DMS53 treated with DMSO at 0.1 percent for 48 hours (cell line): Measurements from ENCODE around the gene NTMT1.

Source experiments
- DNase-seq: peaks from one replicate; lab custom pipeline; 2025; ENCODE audit not compliant: unreplicated experiment; lab: John Stamatoyannopoulos, UW

NTMT1 gene

GRCh38 chr9:129613520-129614175, 12.3 kb upstream of the NTMT1 start:
- no peak for DNase-seq

DNA sequence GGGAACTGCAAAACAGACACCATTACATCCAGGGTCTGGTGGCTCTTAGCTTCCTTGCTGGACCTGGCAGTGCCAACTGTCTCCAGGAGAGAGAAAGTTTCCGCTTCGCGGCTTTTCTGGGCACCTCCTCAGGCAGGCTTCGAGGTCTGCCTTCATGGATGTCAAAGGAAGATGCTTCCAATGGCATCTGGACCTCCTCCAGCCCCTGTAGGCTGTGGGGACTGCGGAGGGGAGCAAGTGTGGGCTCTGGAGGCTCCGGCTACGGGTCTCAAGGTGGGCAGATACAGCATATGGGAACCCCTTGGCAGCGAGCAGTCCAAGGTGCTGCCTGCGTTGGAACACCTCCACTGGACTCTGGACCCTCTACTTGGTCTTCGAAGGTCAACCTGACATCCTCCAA, 11.0 kb upstream of the NTMT1 start:
- DNase-seq, result no peak

DNA sequence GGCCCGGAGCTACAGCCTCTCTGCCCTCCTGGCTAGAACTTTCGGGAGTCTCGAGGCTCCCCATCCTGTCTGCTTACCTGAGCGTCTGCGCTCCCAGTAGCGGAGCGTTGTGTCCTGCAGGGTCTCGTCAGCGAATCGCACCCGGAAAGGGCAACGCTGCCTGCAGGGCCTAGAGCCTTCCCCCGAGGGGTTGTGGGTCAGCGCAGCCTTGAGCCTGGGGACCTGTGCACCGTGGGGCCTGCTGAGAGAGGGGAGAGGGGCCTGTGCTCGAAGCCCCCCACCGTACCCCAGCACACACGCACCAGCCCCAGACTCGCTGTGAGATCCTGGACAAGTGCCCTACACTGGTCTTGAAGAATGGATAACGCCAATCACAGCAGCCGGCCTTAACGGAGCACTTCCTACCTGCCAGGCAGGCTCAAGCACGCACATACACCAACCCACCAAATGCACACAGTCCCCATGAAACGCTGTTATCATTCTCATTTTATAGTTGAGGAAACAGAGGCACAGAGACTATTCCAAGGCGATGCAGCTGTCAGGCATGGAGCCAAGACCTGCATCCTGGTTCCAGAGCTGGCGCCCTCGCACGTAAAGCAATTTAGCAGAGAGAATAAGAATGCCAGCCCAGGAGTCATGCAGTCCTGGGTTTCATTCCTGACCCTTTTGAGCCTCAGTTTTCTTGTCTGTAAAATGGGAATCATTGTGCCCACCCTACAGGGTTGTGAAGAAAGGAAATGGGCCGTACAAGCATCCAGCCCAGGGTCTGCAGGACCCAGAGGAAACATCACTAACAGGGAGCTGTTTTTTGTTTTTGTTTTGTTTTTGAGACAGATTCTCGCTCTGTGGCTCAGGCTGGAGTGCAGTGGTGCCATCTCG, 10.3 kb upstream of the NTMT1 start:
- DNase-seq, result no peak

DNA sequence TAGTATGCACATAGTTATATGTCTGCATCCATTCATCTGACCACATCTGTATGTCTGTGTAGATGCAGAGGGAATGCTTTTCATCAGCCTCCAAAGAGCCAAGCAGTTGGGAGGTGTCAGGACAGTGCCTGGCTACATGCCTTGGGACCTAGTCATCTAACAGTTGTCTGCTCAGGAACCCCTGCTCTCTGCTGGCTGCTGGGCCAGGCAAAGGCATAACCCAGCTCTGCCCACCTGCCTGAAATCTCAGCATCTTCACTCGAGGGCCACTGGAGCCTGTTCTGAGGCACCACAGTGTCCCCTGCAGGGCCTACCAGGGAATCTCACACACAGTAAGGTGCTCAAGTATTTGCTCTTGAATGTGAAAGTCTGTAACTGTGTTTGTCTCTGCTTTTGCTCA, 8.8 kb upstream of the NTMT1 start:
- DNase-seq, result peak; percentile 55

- DNase-seq, result no peak
Observed at GRCh38 chr9:129619787-129620668, 5.9 kb upstream of the NTMT1 start.

DNA sequence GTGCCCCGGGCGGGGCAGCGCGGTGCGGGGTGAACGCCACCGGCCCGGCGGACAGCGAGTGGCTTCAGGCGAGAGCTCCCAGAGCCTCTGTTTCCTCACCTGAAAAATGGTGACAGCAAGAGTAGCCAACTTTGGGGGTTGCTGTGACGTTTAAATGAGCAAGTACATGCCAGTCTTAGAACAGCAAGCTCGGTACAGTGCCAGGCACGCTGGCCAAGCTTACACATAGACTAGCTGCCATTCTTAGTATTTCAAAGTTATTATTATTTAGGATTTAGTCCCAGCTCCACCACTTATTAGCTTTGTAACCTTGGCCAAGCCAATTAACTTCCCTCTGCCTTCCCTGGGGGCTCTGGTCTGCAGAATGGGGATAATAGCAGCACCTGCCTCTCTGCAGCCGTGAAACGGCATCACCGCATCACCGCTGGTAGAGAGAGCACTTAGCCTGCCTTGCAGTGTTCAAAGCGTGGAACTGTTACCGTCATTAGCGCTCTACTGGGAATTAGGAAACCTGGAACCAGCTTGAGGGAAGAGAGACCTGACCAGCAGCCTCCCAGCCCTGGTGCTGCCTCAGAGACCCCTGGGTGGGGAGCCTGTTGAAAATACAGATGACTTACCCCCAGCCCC, 5.2 kb upstream of the NTMT1 start, which contains the start of gene C9orf50:
TSS of gene C9orf50 (minus strand) at position 433 of the 627 bp plus-strand sequence. CDS start 527 bp downstream, outside the sequence.
- no peak for DNase-seq

DNA sequence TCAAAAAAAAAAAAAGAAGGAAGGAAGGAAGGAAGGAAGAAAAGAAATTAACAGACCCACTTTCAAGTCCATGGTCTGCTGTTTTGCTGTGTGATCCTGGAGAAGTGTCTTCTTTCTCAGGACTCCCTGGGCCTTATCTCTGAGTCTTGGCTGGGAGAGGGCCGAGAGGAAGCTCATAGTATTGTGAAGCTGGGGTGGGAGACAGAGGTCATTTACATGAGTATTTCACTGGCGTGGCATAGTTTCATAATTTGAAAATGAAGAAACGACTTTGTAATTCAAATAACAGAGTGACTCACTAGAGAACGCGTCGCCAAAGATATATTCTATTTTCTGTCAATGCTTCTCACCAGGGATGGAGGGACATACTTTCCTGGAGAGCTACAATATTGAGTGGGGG, 2.6 kb upstream of the NTMT1 start:
- DNase-seq, result no peak

- peak; percentile 23 for DNase-seq
Observed at GRCh38 chr9:129624168-129624759, 1.7 kb upstream of the NTMT1 start.

- peak; percentile 18 for DNase-seq
Observed at GRCh38 chr9:129624947-129625346, 1.0 kb upstream of the NTMT1 start.

DNA sequence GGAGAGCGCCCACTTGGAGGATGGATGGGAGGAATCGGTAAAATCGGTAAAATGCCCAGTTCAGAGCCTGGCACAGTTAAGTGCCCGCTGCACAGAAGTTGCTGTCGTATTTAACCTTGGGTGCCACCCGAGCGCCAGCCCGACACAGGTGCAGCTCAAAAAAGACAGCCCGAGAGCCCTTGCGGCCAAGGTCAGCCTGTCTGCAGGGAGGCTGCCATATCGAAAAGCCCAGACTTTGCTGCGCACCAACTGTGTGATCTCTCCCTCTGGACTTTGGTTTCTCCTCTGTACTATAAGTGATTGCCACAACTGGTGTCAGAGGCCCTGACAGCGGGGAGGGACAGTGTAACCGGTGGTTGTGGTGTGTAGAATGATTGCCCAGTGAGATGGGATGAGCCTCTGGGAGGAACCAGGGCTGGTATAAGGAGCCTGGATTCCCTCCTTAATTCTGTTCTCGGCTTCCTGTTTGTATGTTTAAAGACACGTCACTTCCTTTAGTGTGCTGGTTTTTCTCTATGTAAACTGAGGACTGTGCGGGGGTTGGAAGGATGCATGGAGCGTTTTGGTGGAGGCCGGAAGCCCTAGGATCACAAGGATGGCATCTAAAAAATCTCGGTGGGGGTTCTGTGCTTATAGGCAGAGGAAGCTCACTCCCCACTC, 792 bp downstream of the NTMT1 start:
- no peak for DNase-seq

- DNase-seq, result no peak
Observed at GRCh38 chr9:129627556-129628440, 1.8 kb downstream of the NTMT1 start.

- DNase-seq, result no peak
Observed at GRCh38 chr9:129628709-129629108, 2.7 kb downstream of the NTMT1 start.

DNA sequence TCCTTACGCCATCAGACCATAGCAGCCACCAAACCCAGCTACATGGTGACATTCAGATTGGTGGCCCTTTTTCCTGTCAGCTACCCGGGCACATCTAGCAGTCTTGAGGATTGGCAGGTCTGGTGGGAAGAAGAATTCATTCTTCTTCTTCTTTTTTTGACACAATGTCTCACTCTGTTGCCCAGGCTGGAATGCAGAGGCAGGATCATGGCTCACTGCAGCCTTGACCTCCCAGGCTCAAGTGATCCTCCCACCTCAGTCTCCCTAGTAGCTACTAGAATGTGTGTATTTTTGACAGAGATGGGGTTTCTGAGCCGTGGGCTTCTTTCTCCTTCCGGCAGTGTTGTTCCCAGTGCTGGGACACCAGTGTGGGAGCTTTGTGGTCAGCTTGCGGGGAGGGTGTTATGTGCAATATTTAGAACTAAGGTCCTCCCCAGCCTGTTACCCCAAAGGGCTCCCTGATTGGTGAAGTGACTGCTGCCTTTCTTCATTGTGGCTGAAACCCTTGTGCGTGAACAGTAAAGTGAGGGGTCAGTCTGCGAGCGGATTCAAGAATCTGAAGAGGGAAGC, 3.4 kb downstream of the NTMT1 start:
- no peak for DNase-seq

DNA sequence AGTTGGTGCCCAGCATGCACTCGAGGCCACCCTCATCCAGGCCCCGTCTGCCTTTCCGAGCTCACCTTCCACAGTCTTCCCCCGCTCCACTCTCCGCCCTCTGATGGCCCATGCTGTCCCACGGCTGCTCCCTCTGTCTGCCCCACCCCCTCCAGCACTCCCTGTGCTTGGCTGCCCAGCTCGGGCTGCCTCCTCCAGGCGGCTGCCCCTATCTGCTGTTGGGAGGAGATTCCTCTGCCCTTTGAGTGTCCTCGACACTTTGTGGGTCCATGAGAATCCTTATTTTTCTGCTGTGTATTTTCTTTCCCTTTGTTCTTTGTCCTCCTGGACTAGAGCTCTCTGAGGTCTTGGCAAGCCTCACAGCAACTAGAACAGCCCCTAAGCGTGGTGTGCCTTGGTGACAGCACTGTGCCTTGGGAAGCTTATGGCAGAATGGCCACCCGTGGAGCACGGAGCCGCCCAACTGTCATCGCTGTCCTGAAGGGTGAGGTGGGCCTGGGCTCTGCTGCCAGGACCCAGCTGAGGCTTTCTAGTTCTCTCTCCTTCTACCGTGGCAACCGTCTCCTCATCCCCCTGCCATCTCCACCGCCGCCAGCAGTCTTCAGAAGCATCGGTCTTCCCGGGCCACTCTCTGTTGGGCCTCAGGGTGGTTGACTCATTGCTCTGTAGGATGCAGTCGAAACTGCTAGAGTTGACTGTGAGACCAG, 5.2 kb downstream of the NTMT1 start:
- no peak for DNase-seq

GRCh38 chr9:129631674-129632129, 5.7 kb downstream of the NTMT1 start:
- no peak for DNase-seq

DNA sequence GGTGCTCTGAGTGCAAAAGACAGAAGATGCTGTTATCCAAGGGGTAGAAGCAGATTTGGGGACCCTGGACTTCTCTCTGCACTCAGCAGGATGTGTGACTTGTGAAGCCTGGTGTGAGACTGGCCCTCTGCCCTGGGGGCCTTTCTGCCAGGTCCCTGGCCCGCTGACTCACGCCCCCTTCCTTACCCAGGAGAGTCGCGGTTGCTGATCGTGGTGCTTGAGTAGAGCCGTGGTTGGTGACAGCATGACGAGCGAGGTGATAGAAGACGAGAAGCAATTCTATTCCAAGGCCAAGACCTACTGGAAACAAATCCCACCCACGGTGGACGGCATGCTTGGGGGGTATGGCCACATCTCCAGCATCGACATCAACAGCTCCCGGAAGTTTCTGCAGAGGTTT, 6.5 kb downstream of the NTMT1 start:
- DNase-seq, result no peak

DNA sequence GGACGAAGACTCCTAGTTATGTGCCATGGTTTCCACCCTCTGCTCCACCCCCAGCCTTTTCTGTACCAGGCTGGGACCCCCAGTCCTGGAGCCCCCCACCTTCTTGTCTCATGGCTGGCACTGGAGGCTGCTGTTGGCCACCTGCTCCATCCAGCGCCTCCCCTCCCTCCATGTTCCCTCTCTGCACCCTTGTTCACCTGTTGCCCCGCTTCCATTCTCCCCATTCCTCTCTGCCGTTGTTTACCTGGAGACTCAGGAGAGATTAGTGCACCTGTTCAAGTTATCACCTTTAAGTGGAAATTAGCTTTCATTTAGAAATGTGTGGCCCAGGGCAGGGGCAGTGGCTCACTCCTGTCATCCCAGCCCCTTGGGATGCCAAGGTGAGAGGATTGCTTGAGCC, 7.2 kb downstream of the NTMT1 start:
- no peak for DNase-seq

DNA sequence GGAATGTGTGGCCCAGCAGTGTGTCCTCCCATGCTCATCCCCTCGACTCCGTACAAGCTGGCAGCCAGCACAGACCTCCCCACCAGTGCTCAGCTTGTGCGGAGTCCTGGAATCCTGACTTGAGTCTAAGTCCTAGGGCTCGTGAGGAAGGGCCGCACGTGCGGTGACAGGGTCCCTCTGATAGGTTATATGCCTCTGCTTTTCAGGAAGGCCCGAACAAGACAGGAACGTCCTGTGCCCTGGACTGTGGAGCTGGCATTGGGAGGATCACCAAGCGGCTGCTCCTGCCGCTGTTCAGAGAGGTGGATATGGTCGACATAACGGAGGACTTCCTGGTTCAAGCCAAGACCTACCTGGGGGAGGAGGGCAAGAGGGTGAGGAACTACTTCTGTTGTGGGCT, 7.9 kb downstream of the NTMT1 start:
- DNase-seq, result no peak
